ENCODE results near the gene PLEKHM3. TPM values are rescaled to one million over a fixed set of nuclear protein-coding genes. Genes with fewer than 3 reads are reported as not detected.
"Not testable (repeated sequence)": the region's sequence is repeated elsewhere in the genome, so short reads cannot be mapped to it uniquely, and the experiment has no call there.

The PLEKHM3 gene
- total RNA-seq, 1 donor, result 23.5 TPM

DNA sequence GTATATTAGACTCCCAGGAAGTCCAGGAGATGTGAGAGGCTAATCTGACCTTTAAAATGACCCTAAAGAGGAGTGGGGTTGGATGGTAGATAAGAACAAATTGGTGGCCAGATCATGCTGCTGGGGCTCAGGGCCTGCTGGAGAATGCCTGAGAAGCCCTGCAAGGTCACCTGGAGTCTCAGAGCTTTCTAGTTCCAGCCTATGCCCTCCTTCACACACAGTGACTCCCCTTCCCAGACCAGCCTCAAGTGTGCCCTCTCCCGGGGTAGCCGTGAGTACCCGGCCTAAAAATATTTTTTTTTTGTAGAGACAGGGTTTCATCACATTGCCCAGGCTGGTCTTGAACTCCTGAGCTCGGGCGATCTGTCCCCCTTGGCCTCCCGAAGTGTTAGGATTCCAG, 211.4 kb downstream of the PLEKHM3 start:
- Histone ChIP-seq H3K4me1 (ENCODE audit: insufficient read depth, low read length) (no peaks in the 10 kb centered on the region), H3K9me3 (ENCODE audit: low read depth, low read length) (no peaks in the 10 kb centered on the region), H3K36me3 (ENCODE audit: insufficient read depth, low read length) (no peaks in the 10 kb centered on the region), H3K27me3 (ENCODE audit: insufficient read depth, low read length) (no peaks in the 10 kb centered on the region), H3K27ac (ENCODE audit: low read depth, low read length) (no peak overlapping the region), H3K4me2 (ENCODE audit: insufficient read depth, low read length) (no peak overlapping the region), H3K4me3 (ENCODE audit: insufficient read depth, low read length) (no peak overlapping the region), H4K20me1 (ENCODE audit: insufficient read depth, low read length) (no peaks in the 10 kb centered on the region), H3K79me2 (ENCODE audit: insufficient read depth, low read length) (no peaks in the 10 kb centered on the region), H2AFZ (ENCODE audit: low read length) (no peak overlapping the region)
- DNase-seq (ENCODE audit: insufficient read length, low spot score, missing footprints), result no peak
- TF ChIP-seq, protein P1, sequence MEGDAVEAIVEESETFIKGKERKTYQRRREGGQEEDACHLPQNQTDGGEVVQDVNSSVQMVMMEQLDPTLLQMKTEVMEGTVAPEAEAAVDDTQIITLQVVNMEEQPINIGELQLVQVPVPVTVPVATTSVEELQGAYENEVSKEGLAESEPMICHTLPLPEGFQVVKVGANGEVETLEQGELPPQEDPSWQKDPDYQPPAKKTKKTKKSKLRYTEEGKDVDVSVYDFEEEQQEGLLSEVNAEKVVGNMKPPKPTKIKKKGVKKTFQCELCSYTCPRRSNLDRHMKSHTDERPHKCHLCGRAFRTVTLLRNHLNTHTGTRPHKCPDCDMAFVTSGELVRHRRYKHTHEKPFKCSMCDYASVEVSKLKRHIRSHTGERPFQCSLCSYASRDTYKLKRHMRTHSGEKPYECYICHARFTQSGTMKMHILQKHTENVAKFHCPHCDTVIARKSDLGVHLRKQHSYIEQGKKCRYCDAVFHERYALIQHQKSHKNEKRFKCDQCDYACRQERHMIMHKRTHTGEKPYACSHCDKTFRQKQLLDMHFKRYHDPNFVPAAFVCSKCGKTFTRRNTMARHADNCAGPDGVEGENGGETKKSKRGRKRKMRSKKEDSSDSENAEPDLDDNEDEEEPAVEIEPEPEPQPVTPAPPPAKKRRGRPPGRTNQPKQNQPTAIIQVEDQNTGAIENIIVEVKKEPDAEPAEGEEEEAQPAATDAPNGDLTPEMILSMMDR (IDR thresholded peaks at IDR 0.05; ENCODE audit: extremely low read depth, low read depth, low read length), result no peak

DNA sequence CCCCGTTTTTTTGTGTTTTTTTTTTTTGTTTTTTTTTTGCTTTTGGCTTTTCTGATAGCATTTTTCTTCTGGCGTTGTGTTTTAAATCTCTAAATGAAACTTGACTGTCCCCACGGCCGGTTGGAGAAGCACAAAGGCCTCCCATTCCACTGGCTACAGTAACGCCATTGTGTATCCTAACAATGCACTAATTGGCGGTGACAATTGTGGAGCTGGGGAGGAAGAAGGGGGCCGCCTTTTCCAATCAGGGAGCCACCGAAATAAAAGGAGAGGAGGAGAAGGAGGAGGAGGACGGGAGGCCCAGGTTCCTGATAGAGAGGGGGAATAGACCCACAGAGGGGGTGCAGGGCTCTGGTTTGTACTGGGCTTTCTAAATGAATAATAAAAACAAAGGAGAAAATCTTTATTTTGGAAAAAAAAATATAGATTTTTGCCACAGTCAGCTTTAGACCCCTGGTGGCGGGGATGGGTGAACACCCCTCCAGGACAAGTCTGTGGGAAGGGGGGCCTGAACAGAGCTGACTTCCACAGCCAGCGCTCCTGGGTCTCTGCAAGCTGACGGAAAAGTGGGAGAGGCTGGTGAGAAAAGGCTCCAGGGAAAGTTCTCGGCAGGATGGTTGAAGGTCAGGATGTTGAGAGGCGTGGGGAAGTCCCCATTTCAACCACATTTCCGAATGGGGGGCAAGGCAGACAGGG, 212.0 kb downstream of the PLEKHM3 start:
- H3K79me2 ChIP-seq (ENCODE audit: insufficient read depth, low read length), result no peaks in the 10 kb centered on the region
- no peaks in the 10 kb centered on the region for H4K20me1 ChIP-seq (ENCODE audit: insufficient read depth, low read length)
- no peaks in the 10 kb centered on the region for H3K4me1 ChIP-seq (ENCODE audit: insufficient read depth, low read length)
- no peaks in the 10 kb centered on the region for H3K9me3 ChIP-seq (ENCODE audit: low read depth, low read length)
- H3K4me2 ChIP-seq (ENCODE audit: insufficient read depth, low read length), result no peak overlapping the region
- TF ChIP-seq, protein P1 (IDR thresholded peaks at IDR 0.05; ENCODE audit: extremely low read depth, low read depth, low read length), result no peak
- H3K27ac ChIP-seq (ENCODE audit: low read depth, low read length), result no peak overlapping the region
- no peaks in the 10 kb centered on the region for H3K27me3 ChIP-seq (ENCODE audit: insufficient read depth, low read length)
- H3K36me3 ChIP-seq (ENCODE audit: insufficient read depth, low read length), result no peaks in the 10 kb centered on the region
- H3K4me3 ChIP-seq (ENCODE audit: insufficient read depth, low read length), result no peak overlapping the region
- no peak overlapping the region for H2AFZ ChIP-seq (ENCODE audit: low read length)
- no peak for DNase-seq (ENCODE audit: insufficient read length, low spot score, missing footprints)

DNA sequence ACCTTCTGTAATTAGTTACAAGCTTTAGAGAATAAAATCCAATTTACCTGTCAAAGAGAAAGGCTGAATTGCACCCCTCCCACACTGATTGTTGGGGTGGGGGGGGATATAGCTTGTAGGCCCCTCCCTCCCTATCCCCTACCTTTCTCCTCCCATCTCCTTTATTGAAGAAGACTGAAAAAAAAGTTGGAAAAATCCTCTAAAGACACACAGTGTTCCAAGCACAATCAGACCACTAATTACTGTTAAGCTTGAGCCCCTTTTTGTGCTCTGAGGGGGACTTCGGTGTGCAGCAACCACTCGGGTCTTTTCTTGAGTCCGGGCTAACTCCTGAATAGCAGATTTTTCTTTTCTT, 212.6 kb downstream of the PLEKHM3 start:
- TF ChIP-seq, protein P1 (IDR thresholded peaks at IDR 0.05; ENCODE audit: extremely low read depth, low read depth, low read length), result no peak
- no peaks in the 10 kb centered on the region for H3K4me1 ChIP-seq (ENCODE audit: insufficient read depth, low read length)
- no peak for DNase-seq (ENCODE audit: insufficient read length, low spot score, missing footprints)
- no peak overlapping the region for H3K27ac ChIP-seq (ENCODE audit: low read depth, low read length)
- no peak overlapping the region for H3K4me2 ChIP-seq (ENCODE audit: insufficient read depth, low read length)
- no peaks in the 10 kb centered on the region for H3K36me3 ChIP-seq (ENCODE audit: insufficient read depth, low read length)
- no peak overlapping the region for H2AFZ ChIP-seq (ENCODE audit: low read length)
- H3K27me3 ChIP-seq (ENCODE audit: insufficient read depth, low read length), result no peaks in the 10 kb centered on the region
- no peaks in the 10 kb centered on the region for H3K79me2 ChIP-seq (ENCODE audit: insufficient read depth, low read length)
- no peak overlapping the region for H3K4me3 ChIP-seq (ENCODE audit: insufficient read depth, low read length)
- H4K20me1 ChIP-seq (ENCODE audit: insufficient read depth, low read length), result no peaks in the 10 kb centered on the region
- no peaks in the 10 kb centered on the region for H3K9me3 ChIP-seq (ENCODE audit: low read depth, low read length)

DNA sequence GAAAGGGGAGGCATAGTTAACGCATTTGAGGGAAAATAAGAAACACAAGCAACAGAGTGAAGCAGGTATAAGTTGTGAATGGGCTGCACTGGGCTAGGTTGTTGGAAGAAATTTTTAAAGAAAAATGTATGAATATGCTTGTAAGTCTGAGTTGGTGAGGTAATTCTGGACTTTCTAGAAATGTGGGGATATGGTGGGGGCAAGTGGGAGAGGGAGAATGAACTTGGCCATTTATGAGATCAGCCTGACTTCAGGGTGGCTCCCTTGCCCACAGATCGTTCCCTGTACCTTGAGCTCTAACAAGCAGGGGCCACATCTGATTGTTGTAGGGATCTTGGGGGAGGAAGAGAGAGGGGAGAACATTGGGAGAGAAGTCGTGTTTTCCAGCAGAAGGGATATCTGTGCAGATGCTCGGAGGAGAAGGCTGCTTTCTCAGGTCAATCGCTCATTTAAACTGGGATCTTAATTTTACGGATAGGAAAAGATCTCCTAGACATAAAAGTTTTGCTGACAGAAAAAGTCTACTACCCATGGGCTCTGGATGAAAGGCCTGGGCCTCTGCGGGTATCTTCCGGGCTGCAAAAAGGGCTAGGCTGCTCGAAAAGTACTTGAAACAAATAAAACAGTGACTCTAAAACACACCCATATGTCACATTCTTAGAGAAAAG, 213.1 kb downstream of the PLEKHM3 start:
- H3K79me2 ChIP-seq (ENCODE audit: insufficient read depth, low read length), result no peaks in the 10 kb centered on the region
- DNase-seq (ENCODE audit: insufficient read length, low spot score, missing footprints), result no peak
- H3K9me3 ChIP-seq (ENCODE audit: low read depth, low read length), result no peaks in the 10 kb centered on the region
- H2AFZ ChIP-seq (ENCODE audit: low read length), result no peak overlapping the region
- no peaks in the 10 kb centered on the region for H3K4me1 ChIP-seq (ENCODE audit: insufficient read depth, low read length)
- no peaks in the 10 kb centered on the region for H3K27me3 ChIP-seq (ENCODE audit: insufficient read depth, low read length)
- no peaks in the 10 kb centered on the region for H4K20me1 ChIP-seq (ENCODE audit: insufficient read depth, low read length)
- H3K4me3 ChIP-seq (ENCODE audit: insufficient read depth, low read length), result no peak overlapping the region
- H3K27ac ChIP-seq (ENCODE audit: low read depth, low read length), result no peak overlapping the region
- TF ChIP-seq, protein P1 (IDR thresholded peaks at IDR 0.05; ENCODE audit: extremely low read depth, low read depth, low read length), result no peak
- no peak overlapping the region for H3K4me2 ChIP-seq (ENCODE audit: insufficient read depth, low read length)
- no peaks in the 10 kb centered on the region for H3K36me3 ChIP-seq (ENCODE audit: insufficient read depth, low read length)

DNA sequence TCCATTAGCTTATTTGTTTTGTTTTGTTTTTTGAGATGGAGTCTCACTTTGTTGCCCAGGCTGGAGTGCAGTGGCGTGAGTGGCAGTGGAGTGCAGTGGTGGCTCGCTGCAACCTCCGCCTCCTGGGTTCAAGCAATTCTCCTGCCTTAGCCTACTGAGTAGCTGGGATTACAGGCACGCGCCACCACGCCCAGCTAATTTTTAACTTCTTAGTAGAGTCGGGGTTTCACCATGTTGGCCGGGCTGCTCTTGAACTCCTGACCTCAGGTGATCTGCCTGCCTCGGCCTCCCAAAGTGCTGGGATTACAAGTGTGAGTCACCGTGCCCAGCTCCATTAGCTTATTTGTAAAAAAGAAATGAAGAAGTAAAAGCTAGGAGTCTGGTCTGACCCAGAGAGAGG, 213.7 kb downstream of the PLEKHM3 start:
- H3K36me3 ChIP-seq (ENCODE audit: insufficient read depth, low read length); H3K4me2 ChIP-seq (ENCODE audit: insufficient read depth, low read length); H4K20me1 ChIP-seq (ENCODE audit: insufficient read depth, low read length); H3K9me3 ChIP-seq (ENCODE audit: low read depth, low read length); H3K4me3 ChIP-seq (ENCODE audit: insufficient read depth, low read length); DNase-seq (ENCODE audit: insufficient read length, low spot score, missing footprints); H3K4me1 ChIP-seq (ENCODE audit: insufficient read depth, low read length); H3K27ac ChIP-seq (ENCODE audit: low read depth, low read length); H3K27me3 ChIP-seq (ENCODE audit: insufficient read depth, low read length); H2AFZ ChIP-seq (ENCODE audit: low read length); H3K79me2 ChIP-seq (ENCODE audit: insufficient read depth, low read length): not testable (repeated sequence)
